Measurements from ENCODE around the gene MAPK8. TPM values are rescaled to one million over a fixed set of nuclear protein-coding genes. Genes with fewer than 3 reads are reported as not detected.

MAPK8 gene
- total and polyA plus RNA-seq, 9 of the 15 experiments (the other 6 are each of a cell fraction or from before 2014, with no cell fraction given): 6.4 to 159 (median 71.0) TPM

DNA sequence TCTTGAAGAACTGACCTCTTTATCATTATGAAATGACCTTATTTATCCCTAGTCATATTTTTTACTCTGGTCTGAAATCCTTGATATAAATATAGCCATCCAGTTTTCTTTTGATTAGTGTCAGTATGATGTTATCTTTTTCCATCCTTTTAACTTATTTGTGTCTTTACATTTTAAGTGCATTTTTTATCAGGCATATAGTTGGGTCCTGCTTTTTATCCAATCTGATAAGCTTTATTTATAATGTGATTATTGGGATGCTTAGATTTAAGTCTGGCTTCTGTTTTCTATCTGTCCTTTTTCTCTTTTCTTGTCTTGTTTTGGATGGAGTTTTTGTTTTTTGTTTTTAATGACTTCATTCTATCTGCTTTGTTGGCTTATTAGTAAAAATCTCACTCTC lies 179.2 kb downstream of the MAPK8 start:
- no peak overlapping the region for H2AFZ ChIP-seq (ENCODE audit: low read depth, low read length)
- no peak overlapping the region; the same call in 1 of the 2 replicates for H3K4me2 ChIP-seq (ENCODE audit: insufficient read depth, low read length)
- no peak overlapping the region for H3K4me3 ChIP-seq
- BruUV-seq (replicated peaks): no TSS peak
- H3K27me3 ChIP-seq (ENCODE audit: control insufficient read depth in 2 of 2, insufficient read depth in 2 of 2, low read length in 2 of 2): no peaks in the 10 kb centered on the region
- peaks cover 75% of the 10 kb centered on the region for H3K79me2 ChIP-seq (ENCODE audit: control insufficient read depth, insufficient read depth, low read length)
- FAIRE-seq: no peak
- H4K20me1 ChIP-seq (replicated peaks; ENCODE audit: control insufficient read depth, insufficient read depth, low read length): no peaks in the 10 kb centered on the region
- CTCF ChIA-PET (ENCODE audit: low intra/inter-chr PET ratio): no interaction called here
- POLR2A ChIA-PET: interaction anchor here (0.5 to 2.0 kb wide), 3 partner anchors 9 to 26 kb away, joined by 3 to 6 read pairs (median 3); no protein-coding TSS in a partner anchor
- intact Hi-C loops (cut with micrococcal nuclease) (no loop called here), in situ Hi-C loops (cut with MboI) (no loop called here)
- H3K4me1 ChIP-seq (replicated peaks in 1 of 2; ENCODE audit: control insufficient read depth in 2 of 2, insufficient read depth in 2 of 2, low read length in 2 of 2): peaks cover 12 to 70% of the 10 kb centered on the region in 2 experiments
- no peaks in the 10 kb centered on the region for H3K9me1 ChIP-seq (ENCODE audit: control insufficient read depth, insufficient read depth, low read length)
- DNase-seq (ENCODE audit: extremely low read depth in 1 of 4, low spot score in 3 of 4): no peak
- TF ChIP-seq ZNF586 (CRISPR knock-in tag; conservative IDR thresholded peaks at IDR 0.05) (no peak), SMARCA5 (IDR thresholded peaks at IDR 0.05) (0 out of 2 replicates have a peak, but pooled peaks have one; percentile 31), ASH1L (IDR thresholded peaks at IDR 0.05; ENCODE audit: borderline replicate concordance, low read depth, partially characterized antibody) (peak; percentile 20), ZNF696 (CRISPR knock-in tag; conservative IDR thresholded peaks at IDR 0.05) (no peak), ZNF316 (IDR thresholded peaks at IDR 0.05) (peak; percentile 4; the same call in 1 of the 2 replicates), KDM2B (CRISPR knock-in tag; IDR thresholded peaks at IDR 0.05) (no peak)
- TF ChIP-seq, protein P1, sequence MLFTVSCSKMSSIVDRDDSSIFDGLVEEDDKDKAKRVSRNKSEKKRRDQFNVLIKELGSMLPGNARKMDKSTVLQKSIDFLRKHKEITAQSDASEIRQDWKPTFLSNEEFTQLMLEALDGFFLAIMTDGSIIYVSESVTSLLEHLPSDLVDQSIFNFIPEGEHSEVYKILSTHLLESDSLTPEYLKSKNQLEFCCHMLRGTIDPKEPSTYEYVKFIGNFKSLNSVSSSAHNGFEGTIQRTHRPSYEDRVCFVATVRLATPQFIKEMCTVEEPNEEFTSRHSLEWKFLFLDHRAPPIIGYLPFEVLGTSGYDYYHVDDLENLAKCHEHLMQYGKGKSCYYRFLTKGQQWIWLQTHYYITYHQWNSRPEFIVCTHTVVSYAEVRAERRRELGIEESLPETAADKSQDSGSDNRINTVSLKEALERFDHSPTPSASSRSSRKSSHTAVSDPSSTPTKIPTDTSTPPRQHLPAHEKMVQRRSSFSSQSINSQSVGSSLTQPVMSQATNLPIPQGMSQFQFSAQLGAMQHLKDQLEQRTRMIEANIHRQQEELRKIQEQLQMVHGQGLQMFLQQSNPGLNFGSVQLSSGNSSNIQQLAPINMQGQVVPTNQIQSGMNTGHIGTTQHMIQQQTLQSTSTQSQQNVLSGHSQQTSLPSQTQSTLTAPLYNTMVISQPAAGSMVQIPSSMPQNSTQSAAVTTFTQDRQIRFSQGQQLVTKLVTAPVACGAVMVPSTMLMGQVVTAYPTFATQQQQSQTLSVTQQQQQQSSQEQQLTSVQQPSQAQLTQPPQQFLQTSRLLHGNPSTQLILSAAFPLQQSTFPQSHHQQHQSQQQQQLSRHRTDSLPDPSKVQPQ (CRISPR knock-in tag; IDR thresholded peaks at IDR 0.05; ENCODE audit: borderline replicate concordance): no peak
- TF ChIP-seq, protein P2, sequence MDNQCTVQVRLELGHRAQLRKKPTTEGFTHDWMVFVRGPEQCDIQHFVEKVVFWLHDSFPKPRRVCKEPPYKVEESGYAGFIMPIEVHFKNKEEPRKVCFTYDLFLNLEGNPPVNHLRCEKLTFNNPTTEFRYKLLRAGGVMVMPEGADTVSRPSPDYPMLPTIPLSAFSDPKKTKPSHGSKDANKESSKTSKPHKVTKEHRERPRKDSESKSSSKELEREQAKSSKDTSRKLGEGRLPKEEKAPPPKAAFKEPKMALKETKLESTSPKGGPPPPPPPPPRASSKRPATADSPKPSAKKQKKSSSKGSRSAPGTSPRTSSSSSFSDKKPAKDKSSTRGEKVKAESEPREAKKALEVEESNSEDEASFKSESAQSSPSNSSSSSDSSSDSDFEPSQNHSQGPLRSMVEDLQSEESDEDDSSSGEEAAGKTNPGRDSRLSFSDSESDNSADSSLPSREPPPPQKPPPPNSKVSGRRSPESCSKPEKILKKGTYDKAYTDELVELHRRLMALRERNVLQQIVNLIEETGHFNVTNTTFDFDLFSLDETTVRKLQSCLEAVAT (IDR thresholded peaks at IDR 0.05): no peak
- TF ChIP-seq, protein P3, sequence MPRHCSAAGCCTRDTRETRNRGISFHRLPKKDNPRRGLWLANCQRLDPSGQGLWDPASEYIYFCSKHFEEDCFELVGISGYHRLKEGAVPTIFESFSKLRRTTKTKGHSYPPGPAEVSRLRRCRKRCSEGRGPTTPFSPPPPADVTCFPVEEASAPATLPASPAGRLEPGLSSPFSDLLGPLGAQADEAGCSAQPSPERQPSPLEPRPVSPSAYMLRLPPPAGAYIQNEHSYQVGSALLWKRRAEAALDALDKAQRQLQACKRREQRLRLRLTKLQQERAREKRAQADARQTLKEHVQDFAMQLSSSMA (CRISPR knock-in tag; IDR thresholded peaks at IDR 0.05): no peak
- peaks cover 4% of the 10 kb centered on the region; the same call in 1 of the 3 replicates for H3K36me3 ChIP-seq (ENCODE audit: control insufficient read depth, insufficient read depth, low read length)
- H3K27ac ChIP-seq (ENCODE audit: extremely low read depth, low read depth, low read length): peak overlapping the region; percentile 81; the same call in 2 of the 3 replicates
- H3K9me3 ChIP-seq (replicated peaks; ENCODE audit: control insufficient read depth, insufficient read depth, low read depth, low read length): no peaks in the 10 kb centered on the region
- H3K9ac ChIP-seq (ENCODE audit: insufficient read depth in 1 of 2, low read depth in 2 of 2, low read length in 2 of 2): peak overlapping the region in 1 of 2 experiments; percentile 25; a peak in 1 of 4 replicates
- ATAC-seq: no peak

Data from K562 (cell line).